ENCODE measurements around the gene SNRPB. TPM values are rescaled to one million over a fixed set of nuclear protein-coding genes. Genes with fewer than 3 reads are reported as not detected.

SNRPB gene
- total RNA-seq, 1 experiment from 2014 or later: 539 TPM

DNA sequence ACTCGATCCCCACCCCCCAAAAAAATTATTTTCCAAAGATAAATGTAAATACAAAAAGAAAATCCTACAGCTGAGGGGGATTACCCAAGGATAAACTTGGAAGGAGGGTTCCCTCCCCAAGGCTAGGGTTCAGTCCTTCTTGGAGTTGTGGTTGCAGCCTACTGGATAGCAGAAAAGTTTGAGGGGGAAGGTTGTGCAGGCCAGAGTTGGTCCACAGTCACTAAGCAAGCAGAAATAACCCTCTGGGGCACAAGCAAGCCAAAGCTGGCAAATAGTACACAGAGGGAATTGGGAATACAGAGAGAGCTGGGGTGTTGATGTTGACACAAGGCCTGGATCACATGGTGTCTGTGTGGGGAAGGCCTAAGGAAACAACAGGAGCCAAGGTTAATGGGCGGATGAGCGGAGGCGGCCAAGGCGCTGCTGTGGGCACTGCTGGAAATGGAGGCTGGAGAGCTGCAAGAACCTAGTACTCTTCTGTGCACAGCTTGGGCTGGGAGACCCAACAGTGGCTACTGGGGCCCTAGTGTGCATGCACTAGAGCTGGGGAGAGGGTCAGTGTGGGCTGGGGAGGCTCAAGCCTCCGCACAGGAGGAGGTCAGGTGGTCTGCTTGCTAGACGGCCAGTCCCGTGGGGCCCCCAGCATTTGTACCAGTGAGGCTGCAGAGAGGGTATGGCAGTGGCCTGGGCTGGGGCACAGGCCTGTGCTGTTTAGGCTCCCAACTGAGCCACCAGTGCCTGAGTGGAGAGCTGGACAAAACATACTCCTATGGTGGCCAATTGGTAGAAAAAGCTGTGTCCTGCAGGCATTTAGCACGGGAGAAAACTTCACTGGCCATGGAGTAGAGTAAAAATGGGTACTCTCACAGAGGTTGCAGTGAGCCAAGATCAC lies 5.5 kb upstream of the SNRPB start:
- TF ChIP-seq, protein P1, sequence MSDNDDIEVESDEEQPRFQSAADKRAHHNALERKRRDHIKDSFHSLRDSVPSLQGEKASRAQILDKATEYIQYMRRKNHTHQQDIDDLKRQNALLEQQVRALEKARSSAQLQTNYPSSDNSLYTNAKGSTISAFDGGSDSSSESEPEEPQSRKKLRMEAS (CRISPR knock-in tag; IDR thresholded peaks at IDR 0.05): no peak
- TF ChIP-seq, protein P2, sequence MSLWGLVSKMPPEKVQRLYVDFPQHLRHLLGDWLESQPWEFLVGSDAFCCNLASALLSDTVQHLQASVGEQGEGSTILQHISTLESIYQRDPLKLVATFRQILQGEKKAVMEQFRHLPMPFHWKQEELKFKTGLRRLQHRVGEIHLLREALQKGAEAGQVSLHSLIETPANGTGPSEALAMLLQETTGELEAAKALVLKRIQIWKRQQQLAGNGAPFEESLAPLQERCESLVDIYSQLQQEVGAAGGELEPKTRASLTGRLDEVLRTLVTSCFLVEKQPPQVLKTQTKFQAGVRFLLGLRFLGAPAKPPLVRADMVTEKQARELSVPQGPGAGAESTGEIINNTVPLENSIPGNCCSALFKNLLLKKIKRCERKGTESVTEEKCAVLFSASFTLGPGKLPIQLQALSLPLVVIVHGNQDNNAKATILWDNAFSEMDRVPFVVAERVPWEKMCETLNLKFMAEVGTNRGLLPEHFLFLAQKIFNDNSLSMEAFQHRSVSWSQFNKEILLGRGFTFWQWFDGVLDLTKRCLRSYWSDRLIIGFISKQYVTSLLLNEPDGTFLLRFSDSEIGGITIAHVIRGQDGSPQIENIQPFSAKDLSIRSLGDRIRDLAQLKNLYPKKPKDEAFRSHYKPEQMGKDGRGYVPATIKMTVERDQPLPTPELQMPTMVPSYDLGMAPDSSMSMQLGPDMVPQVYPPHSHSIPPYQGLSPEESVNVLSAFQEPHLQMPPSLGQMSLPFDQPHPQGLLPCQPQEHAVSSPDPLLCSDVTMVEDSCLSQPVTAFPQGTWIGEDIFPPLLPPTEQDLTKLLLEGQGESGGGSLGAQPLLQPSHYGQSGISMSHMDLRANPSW (CRISPR knock-in tag; conservative IDR thresholded peaks at IDR 0.05; ENCODE audit: low read depth): no peak
- TF ChIP-seq, protein P3, sequence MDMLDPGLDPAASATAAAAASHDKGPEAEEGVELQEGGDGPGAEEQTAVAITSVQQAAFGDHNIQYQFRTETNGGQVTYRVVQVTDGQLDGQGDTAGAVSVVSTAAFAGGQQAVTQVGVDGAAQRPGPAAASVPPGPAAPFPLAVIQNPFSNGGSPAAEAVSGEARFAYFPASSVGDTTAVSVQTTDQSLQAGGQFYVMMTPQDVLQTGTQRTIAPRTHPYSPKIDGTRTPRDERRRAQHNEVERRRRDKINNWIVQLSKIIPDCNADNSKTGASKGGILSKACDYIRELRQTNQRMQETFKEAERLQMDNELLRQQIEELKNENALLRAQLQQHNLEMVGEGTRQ (CRISPR knock-in tag; IDR thresholded peaks at IDR 0.05): no peak
- TF ChIP-seq GABPB1 (CRISPR knock-in tag; IDR thresholded peaks at IDR 0.05): peak; percentile 64; the same call in 1 of the 2 replicates
- TF ChIP-seq, protein P4, sequence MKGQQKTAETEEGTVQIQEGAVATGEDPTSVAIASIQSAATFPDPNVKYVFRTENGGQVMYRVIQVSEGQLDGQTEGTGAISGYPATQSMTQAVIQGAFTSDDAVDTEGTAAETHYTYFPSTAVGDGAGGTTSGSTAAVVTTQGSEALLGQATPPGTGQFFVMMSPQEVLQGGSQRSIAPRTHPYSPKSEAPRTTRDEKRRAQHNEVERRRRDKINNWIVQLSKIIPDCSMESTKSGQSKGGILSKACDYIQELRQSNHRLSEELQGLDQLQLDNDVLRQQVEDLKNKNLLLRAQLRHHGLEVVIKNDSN (CRISPR knock-in tag; IDR thresholded peaks at IDR 0.05): no peak
- TF ChIP-seq, protein P5, sequence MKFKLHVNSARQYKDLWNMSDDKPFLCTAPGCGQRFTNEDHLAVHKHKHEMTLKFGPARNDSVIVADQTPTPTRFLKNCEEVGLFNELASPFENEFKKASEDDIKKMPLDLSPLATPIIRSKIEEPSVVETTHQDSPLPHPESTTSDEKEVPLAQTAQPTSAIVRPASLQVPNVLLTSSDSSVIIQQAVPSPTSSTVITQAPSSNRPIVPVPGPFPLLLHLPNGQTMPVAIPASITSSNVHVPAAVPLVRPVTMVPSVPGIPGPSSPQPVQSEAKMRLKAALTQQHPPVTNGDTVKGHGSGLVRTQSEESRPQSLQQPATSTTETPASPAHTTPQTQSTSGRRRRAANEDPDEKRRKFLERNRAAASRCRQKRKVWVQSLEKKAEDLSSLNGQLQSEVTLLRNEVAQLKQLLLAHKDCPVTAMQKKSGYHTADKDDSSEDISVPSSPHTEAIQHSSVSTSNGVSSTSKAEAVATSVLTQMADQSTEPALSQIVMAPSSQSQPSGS (CRISPR knock-in tag; IDR thresholded peaks at IDR 0.05; ENCODE audit: borderline replicate concordance, low read depth): no peak
- ChIA-PET CTCF (interaction anchor here (0.7 to 2.6 kb wide), 10 partner anchors 19 to 303 kb away, joined by 3 to 26 read pairs (median 5); no protein-coding TSS in a partner anchor), POLR2A (no interaction called here)
- H3K4me1 Mint-ChIP-seq: peaks cover 26% of the 10 kb centered on the region
- ATAC-seq: peak; percentile 24
- H3K4me3 Mint-ChIP-seq: no peak overlapping the region
- DNase-seq (ENCODE audit: low spot score): no peak
- H3K9me3 Mint-ChIP-seq: peaks cover 8% of the 10 kb centered on the region; the same call in 1 of the 2 replicates
- H3K36me3 Mint-ChIP-seq: peaks cover 10% of the 10 kb centered on the region; the same call in 1 of the 2 replicates
- no peaks in the 10 kb centered on the region for H3K27me3 Mint-ChIP-seq (ENCODE audit: low read depth)
- H3K27ac Mint-ChIP-seq: no peak overlapping the region

DNA sequence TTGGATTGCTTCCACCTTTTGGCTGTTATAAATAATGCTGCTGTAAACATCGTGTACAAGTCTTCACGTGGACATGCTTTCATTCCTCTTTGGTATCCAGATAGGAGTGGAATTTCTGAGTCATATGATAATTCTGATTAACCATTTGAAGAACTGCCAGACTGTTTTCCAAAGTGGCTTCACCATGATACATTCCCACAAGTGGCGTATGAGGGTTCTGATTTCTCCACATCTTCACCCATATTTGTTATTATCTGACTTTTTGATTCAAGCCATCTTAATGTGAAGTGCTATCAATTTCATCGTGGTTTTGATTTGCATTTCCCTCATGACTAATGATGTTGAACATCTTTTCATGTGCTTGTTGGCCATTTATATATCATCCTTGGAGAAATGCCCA lies 2.9 kb upstream of the SNRPB start:
- no peaks in the 10 kb centered on the region for H3K9me3 Mint-ChIP-seq
- H3K27me3 Mint-ChIP-seq (ENCODE audit: low read depth): no peaks in the 10 kb centered on the region; the same call in 1 of the 2 replicates
- no peak overlapping the region for H3K4me3 Mint-ChIP-seq
- TF ChIP-seq, protein P6, sequence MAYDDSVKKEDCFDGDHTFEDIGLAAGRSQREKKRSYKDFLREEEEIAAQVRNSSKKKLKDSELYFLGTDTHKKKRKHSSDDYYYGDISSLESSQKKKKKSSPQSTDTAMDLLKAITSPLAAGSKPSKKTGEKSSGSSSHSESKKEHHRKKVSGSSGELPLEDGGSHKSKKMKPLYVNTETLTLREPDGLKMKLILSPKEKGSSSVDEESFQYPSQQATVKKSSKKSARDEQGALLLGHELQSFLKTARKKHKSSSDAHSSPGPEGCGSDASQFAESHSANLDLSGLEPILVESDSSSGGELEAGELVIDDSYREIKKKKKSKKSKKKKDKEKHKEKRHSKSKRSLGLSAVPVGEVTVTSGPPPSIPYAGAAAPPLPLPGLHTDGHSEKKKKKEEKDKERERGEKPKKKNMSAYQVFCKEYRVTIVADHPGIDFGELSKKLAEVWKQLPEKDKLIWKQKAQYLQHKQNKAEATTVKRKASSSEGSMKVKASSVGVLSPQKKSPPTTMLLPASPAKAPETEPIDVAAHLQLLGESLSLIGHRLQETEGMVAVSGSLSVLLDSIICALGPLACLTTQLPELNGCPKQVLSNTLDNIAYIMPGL (CRISPR knock-in tag; IDR thresholded peaks at IDR 0.05): no peak
- peaks cover 16% of the 10 kb centered on the region for H3K36me3 Mint-ChIP-seq
- ATAC-seq (no peak), DNase-seq (ENCODE audit: low spot score) (no peak)
- peaks cover 41% of the 10 kb centered on the region for H3K4me1 Mint-ChIP-seq
- ChIA-PET POLR2A (no interaction called here), CTCF (no interaction called here)
- no peak overlapping the region for H3K27ac Mint-ChIP-seq

DNA sequence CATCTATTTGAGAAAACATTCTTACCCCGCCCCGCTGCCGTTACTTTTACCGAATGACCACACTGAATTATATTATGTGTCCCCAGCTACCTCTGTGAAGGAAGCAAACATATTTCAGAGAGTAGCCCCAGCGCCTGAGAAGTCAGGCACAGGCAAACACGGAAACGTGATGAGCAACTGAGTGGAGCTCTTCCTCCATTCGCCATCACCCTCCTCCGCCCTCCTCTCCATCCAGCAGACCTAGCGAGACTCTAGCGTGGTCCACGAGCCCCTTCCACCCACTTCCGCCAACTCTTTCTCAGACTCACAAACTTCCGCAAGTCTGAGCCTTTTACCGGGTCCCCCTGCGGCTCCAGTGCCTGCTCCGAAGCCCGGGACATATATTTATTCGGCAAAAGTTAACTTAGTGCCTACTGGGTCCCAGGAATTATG lies 582 bp downstream of the SNRPB start:
- no peak for ATAC-seq
- DNase-seq (ENCODE audit: low spot score): no peak
- CTCF ChIA-PET: interaction anchor here (0.9 to 1.7 kb wide), 5 partner anchors 14 to 263 kb away, joined by 3 to 14 read pairs (median 4); no protein-coding TSS in a partner anchor
- TF ChIP-seq CREB1 (CRISPR knock-in tag; IDR thresholded peaks at IDR 0.05) (no peak), ZNF317 (CRISPR knock-in tag; IDR thresholded peaks at IDR 0.05; ENCODE audit: borderline replicate concordance, low read depth) (no peak), NFE2L1 (CRISPR knock-in tag; IDR thresholded peaks at IDR 0.05) (no peak), ZNF121 (CRISPR knock-in tag; IDR thresholded peaks at IDR 0.05) (no peak), FOXK1 (CRISPR knock-in tag; IDR thresholded peaks at IDR 0.05) (no peak), ATF1 (CRISPR knock-in tag; IDR thresholded peaks at IDR 0.05) (no peak), ETV6 (CRISPR knock-in tag; IDR thresholded peaks at IDR 0.05) (no peak)
- TF ChIP-seq, protein P7, sequence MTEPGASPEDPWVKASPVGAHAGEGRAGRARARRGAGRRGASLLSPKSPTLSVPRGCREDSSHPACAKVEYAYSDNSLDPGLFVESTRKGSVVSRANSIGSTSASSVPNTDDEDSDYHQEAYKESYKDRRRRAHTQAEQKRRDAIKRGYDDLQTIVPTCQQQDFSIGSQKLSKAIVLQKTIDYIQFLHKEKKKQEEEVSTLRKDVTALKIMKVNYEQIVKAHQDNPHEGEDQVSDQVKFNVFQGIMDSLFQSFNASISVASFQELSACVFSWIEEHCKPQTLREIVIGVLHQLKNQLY (CRISPR knock-in tag; IDR thresholded peaks at IDR 0.05): no peak
- TF ChIP-seq, protein P3 (CRISPR knock-in tag; IDR thresholded peaks at IDR 0.05): no peak
- TF ChIP-seq, protein P1 (CRISPR knock-in tag; IDR thresholded peaks at IDR 0.05): no peak

More for the DNA sequence above, 582 bp downstream of the SNRPB start:
- POLR2A ChIA-PET: interaction anchor here (0.9 to 1.1 kb wide), 5 partner anchors 9 to 610 kb away, joined by 3 to 6 read pairs (median 4); partner anchors contain the start of gene ZNF343
- Mint-ChIP-seq H3K4me3 (peak overlapping the region; percentile 99), H3K27me3 (ENCODE audit: low read depth) (no peaks in the 10 kb centered on the region; the same call in 1 of the 2 replicates), H3K27ac (peak overlapping the region; percentile 100), H3K4me1 (peaks cover 33% of the 10 kb centered on the region), H3K36me3 (peaks cover 50% of the 10 kb centered on the region), H3K9me3 (no peaks in the 10 kb centered on the region)
